Esophagus muscularis mucosa (tissue), 4 donors: ENCODE measurements around the gene PODXL2. TPM values are rescaled to one million over a fixed set of nuclear protein-coding genes. Genes with fewer than 3 reads are reported as not detected.

ENCODE experiments used
- DNase-seq: peaks from one replicate; pipeline ENCODE4 v3.0.0-alpha.2; 2017; ENCODE audit errors: extremely low spot score
- H3K27ac ChIP-seq, 4 donors: fragments of 200-600 bp; sonication (generic); replicated peaks in 1 of 4; 1 replicate in 3 of 4; 2 replicates in 1 of 4; pipeline ENCODE4 v1.5.1; 2016 to 2019; ENCODE audit warnings: mild to moderate bottlenecking in 1 of 4
- H3K27me3 ChIP-seq, 4 donors: fragments of 200-600 bp; sonication (generic); one replicate each; pipeline versions ENCODE4 v1.5.1 to v1.6.0; 2016 to 2019
- H3K36me3 ChIP-seq, 4 donors: fragments of 200-600 bp; sonication (generic); one replicate each; pipeline ENCODE4 v1.5.1; 2016 to 2019
- H3K4me1 ChIP-seq, 4 donors: fragments of 200-600 bp; sonication (generic); one replicate each; pipeline ENCODE4 v1.5.1; 2016 to 2019
- H3K4me3 ChIP-seq, 4 donors: fragments of 200-600 bp; sonication (generic); 1 replicate in 2 of 4; 2 replicates in 2 of 4; pipeline ENCODE4 v1.5.1; 2016 to 2019; ENCODE audit warnings: mild to moderate bottlenecking in 4 of 4, moderate library complexity in 1 of 4
- H3K9me3 ChIP-seq, 4 donors: fragments of 200-600 bp; sonication (generic); 1 replicate in 3 of 4; 2 replicates in 1 of 4; pipeline ENCODE4 v1.5.1; 2016 to 2019
- CTCF ChIP-seq, 3 experiments: fragments of 200-600 bp in 2 of 3; fragments of 450-650 bp in 1 of 3; sonication (generic) in 2 of 3; IDR thresholded peaks; one replicate each; pipeline ENCODE4 v1.5.1; 2017 to 2019; ENCODE audit warnings: antibody characterized with exemption in 3 of 3, mild to moderate bottlenecking in 2 of 3, moderate library complexity in 1 of 3
- EP300 ChIP-seq: sonication (generic); formaldehyde crosslinking; IDR thresholded peaks from one replicate; pipeline ENCODE4 v1.6.1; 2017; ENCODE audit warnings: antibody characterized with exemption
- POLR2A ChIP-seq: fragments of 450-650 bp; IDR thresholded peaks from one replicate; pipeline ENCODE4 v1.6.1; 2017; ENCODE audit warnings: antibody characterized with exemption, moderate library complexity, mild to moderate bottlenecking, low read depth
- POLR2AphosphoS5 ChIP-seq, 2 donors: sonication (generic); formaldehyde crosslinking; IDR thresholded peaks; one replicate each; pipeline ENCODE4 v1.6.1; 2017; ENCODE audit warnings: antibody characterized with exemption in 2 of 2
- WGBS: methylation state at CpG from one replicate; pipeline ENCODE4 v1.1.5; 2018; 5-methylcytosine and 5-hydroxymethylcytosine counted together
- intact Hi-C: fragments of 100-400 bp; cut with DNase I; formaldehyde crosslinking; loops from one replicate; pipeline ENCODE4 v1.15.1; 2023
- total RNA-seq, 4 donors: library from RNA; depleted of rRNA; stranded (reverse); fragments of >200 nt; gene quantifications; one replicate each; pipeline versions ENCODE4 v1.1.0 to v1.2.1, GENCODE V29; 2016

PODXL2 gene
- total RNA-seq, 4 donors from 2014 or later = 1.7 to 3.1 (median 2.5) TPM

DNA sequence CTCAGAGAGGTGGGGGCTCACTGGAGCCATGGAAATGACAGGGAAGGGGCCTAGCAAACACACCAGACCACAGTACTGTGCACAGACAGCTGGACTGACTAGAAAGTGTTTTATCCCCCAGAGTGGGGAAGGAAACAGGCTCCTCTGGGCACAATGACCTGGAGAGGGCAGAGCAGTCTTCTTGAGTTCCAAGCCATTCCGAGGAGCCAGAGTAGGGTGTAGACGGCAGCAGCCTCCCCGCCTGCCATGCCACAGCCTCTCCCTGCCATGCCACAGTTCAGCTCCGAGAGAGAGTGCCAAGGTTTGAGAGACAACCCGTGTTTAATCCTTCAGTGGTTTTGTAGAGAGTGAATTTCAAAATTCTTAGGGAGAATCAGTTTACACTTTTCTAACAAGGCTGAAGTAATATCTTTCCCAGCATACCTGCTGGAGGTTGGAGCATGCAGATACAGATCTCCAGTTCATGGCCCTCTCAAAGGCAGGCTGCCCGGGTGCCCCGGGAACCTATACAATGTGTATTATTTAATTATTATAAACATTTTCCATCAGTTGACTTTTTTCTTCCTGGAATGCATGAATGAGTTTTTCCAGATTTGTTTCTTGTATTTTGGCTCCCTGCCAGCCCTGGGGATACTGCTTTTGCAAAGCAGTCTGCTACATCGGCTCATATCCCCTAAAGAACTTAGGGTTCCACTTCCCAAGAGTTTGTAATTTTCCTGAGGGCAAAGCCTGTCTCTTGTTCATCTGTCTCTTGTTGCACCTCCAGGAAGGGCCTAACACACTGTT, 3.2 kb downstream of the PODXL2 start:
- intact Hi-C loops = no loop called here

DNA sequence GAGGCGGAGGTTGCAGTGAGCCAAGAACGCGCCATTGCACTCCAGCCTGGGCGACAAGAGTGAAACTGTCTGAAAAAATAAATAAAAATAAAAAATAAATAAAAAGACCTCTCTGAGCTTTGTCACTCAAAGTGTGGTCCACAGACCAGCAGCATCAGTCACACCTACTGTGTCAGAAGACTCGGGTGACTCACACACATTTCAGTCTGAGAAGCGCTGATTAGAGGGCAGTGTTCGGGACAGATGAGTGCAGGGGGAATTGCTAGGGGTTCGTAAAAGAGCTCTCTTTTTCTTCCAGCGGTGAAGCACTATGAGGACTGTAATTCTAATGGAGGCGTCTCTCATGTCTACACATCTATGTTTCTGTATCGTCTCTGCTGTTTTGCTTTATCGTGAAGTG, 5.7 kb downstream of the PODXL2 start:
- intact Hi-C loops = no loop called here
- no peak for TF ChIP-seq EP300
- TF ChIP-seq POLR2A = no peak
- TF ChIP-seq CTCF (IDR thresholded peaks at IDR 0.05) = no peak
- TF ChIP-seq POLR2AphosphoS5 (IDR thresholded peaks at IDR 0.05) = no peak
- no peaks in the 10 kb centered on the region for H3K36me3 ChIP-seq
- H3K4me1 ChIP-seq = peaks cover 6 to 12% (median 9%) of the 10 kb centered on the region in 4 donors
- peaks cover 0 to 13% (median 0%) of the 10 kb centered on the region in 4 donors for H3K27me3 ChIP-seq
- no peak for DNase-seq
- no peak overlapping the region for H3K27ac ChIP-seq
- WGBS = 93% methylated on average over 12 of the region's 12 CpGs
- no peaks in the 10 kb centered on the region for H3K9me3 ChIP-seq
- no peak overlapping the region for H3K4me3 ChIP-seq

More for the DNA sequence above, 3.2 kb downstream of the PODXL2 start:
- H3K9me3 ChIP-seq = no peaks in the 10 kb centered on the region
- peaks cover 9 to 19% (median 17%) of the 10 kb centered on the region in 4 donors for H3K4me1 ChIP-seq
- H3K27ac ChIP-seq = no peak overlapping the region
- no peaks in the 10 kb centered on the region for H3K36me3 ChIP-seq
- 59% methylated on average over 7 of the region's 8 CpGs for WGBS
- DNase-seq = no peak
- no peak for TF ChIP-seq EP300
- TF ChIP-seq CTCF (IDR thresholded peaks at IDR 0.05) = no peak
- no peak for TF ChIP-seq POLR2AphosphoS5 (IDR thresholded peaks at IDR 0.05)
- no peak for TF ChIP-seq POLR2A
- H3K4me3 ChIP-seq = no peak overlapping the region
- peaks cover 0 to 13% (median 0%) of the 10 kb centered on the region in 4 donors for H3K27me3 ChIP-seq

- intact Hi-C loops = no loop called here
- no peak for DNase-seq
- TF ChIP-seq POLR2AphosphoS5 (IDR thresholded peaks at IDR 0.05) (no peak), CTCF (IDR thresholded peaks at IDR 0.05) (no peak), POLR2A (no peak), EP300 (no peak)
- Histone ChIP-seq H3K4me1 (no peaks in the 10 kb centered on the region), H3K4me3 (no peak overlapping the region), H3K27ac (no peak overlapping the region), H3K27me3 (no peaks in the 10 kb centered on the region), H3K36me3 (no peaks in the 10 kb centered on the region), H3K9me3 (no peaks in the 10 kb centered on the region)
- WGBS = 78% methylated on average over 3 of the region's 3 CpGs
These were observed 8.6 kb downstream of the PODXL2 start for GRCh38 chr3:127637546-127637945.

DNA sequence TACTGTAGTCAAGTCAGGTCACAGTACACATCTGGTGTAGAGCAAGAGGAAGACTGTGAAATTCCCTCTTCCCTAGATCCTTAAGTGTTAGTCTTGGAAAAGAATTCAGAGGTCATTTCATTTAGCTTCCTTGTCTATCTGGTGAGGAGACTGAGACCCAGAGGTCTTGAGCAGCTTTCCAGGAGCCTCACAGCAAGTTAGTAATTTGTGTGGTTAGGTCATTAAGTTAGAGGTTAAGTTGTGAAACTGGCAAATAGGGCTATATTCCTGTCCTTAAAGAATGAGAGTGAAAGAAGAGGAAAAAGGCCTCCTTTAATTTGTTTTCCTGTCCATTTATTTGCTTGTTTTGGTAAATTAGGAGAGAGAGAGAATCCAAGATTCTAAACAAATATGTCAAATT, 9.0 kb downstream of the PODXL2 start:
- TF ChIP-seq CTCF (IDR thresholded peaks at IDR 0.05) (no peak), EP300 (no peak), POLR2AphosphoS5 (IDR thresholded peaks at IDR 0.05) (no peak), POLR2A (no peak)
- no peaks in the 10 kb centered on the region for H3K36me3 ChIP-seq
- DNase-seq = no peak
- no peaks in the 10 kb centered on the region for H3K4me1 ChIP-seq
- H3K27ac ChIP-seq = no peak overlapping the region
- intact Hi-C loops = no loop called here
- no peaks in the 10 kb centered on the region for H3K27me3 ChIP-seq
- H3K9me3 ChIP-seq = no peaks in the 10 kb centered on the region
- no peak overlapping the region for H3K4me3 ChIP-seq
